GM12865 (cell line): ENCODE measurements around the gene ISCA2.
A peak's percentile ranks its signal among the peaks of the same experiment; 100 is the strongest.
"Not testable (repeated sequence)": the region's sequence is repeated elsewhere in the genome, so short reads cannot be mapped to it uniquely, and the experiment has no call there.

Source experiments
- DNase-seq: peaks from one replicate; pipeline ENCODE4 v3.0.0; 2010; ENCODE audit warnings: low read depth
- H3K4me3 ChIP-seq: 2 replicates; pipeline ENCODE4 v1.5.1; 2011; ENCODE audit warnings: mild to moderate bottlenecking, low read depth, low read length, control low read depth
- TF ChIP-seq, protein P1 (sequence below): IDR thresholded peaks from 2 replicates; pipeline ENCODE4 v1.5.1; 2011; ENCODE audit warnings: low read length, control low read depth, low read depth, inconsistent platforms; ENCODE audit not compliant: insufficient read depth; ENCODE audit errors: missing control alignments

Gene ISCA2, protein sequence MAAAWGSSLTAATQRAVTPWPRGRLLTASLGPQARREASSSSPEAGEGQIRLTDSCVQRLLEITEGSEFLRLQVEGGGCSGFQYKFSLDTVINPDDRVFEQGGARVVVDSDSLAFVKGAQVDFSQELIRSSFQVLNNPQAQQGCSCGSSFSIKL

DNA sequence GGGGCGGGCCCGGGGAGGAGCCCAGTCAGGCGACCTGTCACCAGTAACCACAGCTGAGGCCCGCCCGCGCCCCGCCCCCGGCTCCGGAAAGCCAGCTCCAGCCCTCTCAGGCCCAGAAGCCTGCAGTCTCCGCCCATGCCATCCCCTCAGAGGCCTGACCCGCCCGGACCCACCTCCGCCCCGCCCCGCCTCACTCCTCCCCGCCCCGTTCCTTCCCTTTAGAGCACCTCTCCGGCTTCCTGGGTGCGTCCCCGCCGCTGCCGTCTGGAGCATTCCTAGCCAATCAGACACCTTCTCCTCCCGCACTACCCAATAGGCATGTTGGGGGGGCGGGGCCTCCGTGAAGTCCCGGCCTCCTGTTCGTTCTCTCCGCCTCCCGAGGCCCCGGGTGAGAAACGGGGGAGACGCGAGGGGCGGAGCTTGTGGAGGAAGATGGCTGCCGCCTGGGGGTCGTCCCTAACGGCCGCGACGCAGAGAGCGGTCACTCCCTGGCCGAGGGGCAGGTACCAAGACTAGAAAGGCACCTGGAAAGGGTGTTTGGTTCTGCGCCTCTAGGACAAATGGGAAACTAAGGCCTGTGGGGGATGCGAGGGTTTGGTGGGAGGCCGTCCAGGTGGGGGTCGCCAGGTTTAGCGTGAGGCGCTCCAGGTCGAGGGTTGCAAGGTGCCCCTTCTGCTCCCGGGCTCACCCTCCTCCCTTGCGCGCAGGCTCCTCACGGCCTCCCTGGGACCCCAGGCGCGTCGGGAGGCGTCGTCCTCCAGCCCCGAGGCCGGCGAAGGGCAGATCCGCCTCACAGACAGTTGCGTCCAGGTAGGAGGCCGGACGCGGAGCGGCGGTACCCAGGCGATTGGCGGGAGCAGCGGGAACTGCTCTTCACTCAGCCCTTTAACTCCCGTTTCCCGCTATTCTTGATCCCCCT lies at the start of gene ISCA2:
TSS of gene ISCA2 (plus strand) at position 423 of the 919 bp plus-strand sequence. CDS start at position 433, 10 bp downstream.
- TF ChIP-seq, protein P1, sequence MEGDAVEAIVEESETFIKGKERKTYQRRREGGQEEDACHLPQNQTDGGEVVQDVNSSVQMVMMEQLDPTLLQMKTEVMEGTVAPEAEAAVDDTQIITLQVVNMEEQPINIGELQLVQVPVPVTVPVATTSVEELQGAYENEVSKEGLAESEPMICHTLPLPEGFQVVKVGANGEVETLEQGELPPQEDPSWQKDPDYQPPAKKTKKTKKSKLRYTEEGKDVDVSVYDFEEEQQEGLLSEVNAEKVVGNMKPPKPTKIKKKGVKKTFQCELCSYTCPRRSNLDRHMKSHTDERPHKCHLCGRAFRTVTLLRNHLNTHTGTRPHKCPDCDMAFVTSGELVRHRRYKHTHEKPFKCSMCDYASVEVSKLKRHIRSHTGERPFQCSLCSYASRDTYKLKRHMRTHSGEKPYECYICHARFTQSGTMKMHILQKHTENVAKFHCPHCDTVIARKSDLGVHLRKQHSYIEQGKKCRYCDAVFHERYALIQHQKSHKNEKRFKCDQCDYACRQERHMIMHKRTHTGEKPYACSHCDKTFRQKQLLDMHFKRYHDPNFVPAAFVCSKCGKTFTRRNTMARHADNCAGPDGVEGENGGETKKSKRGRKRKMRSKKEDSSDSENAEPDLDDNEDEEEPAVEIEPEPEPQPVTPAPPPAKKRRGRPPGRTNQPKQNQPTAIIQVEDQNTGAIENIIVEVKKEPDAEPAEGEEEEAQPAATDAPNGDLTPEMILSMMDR = no peak
- peak; percentile 99 for DNase-seq
- H3K4me3 ChIP-seq = peak within 1 kb of the TSS; percentile 78

DNA sequence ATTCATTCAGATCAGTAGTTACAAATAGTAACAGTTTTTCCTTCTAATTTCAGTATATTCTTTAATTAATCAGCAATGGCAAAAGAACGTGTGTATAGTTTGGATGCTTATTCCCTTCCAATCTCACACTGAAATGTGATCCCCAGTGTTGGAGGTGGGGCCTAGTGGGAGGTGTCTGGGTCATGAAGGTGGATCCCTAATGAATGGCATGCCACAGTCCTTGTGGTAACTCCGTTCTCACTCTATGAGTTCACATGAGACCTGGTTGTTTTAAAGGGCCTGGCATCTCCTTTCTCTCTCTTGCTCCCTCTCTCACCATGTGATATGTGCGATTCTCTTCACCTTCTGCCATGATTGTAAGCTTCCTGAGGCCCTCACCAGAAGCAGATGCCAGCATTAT lies 48.7 kb upstream of the ISCA2 start:
- no peak for DNase-seq
- TF ChIP-seq, protein P1 = no peak
- no peak overlapping the region for H3K4me3 ChIP-seq

DNA sequence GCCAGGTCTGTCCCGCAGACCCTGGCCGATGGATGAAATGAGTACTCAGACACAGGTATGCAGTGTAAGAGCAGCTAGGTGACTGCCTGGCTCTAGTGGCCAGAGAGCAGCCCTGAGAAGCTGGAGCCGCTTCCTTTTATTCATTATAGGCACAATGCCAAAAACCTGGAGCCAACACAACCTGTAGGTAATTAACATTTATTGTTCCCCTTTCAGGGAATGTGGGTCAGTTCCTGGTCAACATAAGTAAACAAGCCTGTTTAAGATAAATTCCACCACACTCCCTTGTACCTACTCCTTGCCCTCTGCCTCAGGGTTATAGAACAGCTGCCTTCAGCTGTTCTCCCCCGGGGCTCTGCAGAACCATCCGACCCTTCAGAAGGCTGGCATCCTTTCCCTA lies 39.2 kb upstream of the ISCA2 start:
- H3K4me3 ChIP-seq, DNase-seq: not testable (repeated sequence)

DNA sequence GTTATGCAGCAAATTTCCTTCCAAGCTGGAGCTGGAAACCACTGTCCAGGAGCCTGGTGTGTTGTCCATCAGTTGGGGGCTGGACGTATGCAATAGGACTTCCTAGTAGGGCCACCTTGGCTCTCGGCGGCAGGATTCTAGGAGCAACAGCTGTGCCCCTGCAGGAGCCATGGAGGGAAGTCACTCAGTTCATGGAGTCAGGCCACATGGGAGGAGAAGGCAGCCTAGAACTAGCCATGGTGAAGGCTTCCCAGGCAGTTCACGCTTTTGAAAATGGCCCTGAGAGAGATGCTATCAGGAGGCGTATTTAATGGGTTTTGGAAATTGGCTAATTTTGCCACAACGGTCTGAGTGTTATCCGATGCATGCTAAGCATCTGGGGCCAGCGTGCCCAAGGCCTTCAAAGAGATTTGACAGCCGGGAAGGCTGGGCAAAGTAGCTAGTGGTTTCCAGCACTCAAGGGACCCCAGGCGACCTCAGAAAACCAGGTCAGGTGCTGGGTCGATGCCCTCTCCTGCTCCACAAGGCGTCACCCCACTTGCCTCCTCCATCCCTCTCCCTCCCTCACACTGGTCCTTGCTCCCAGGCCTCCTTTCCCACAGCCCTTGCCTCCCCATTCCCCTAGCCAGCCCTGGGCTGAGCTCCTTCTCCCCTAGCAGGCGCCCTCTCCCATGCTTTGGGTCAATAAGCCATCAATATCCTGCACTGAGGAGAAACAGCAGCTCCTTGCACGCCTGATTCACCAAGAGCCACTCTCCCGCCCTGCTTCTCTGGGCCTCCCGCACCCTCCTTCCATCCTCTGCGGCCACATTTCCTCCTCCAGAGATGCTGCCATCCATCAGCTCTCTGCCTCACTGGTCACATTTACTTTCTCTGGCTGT lies 36.6 kb upstream of the ISCA2 start:
- H3K4me3 ChIP-seq = no peak overlapping the region
- DNase-seq = no peak
- TF ChIP-seq, protein P1 = no peak

DNA sequence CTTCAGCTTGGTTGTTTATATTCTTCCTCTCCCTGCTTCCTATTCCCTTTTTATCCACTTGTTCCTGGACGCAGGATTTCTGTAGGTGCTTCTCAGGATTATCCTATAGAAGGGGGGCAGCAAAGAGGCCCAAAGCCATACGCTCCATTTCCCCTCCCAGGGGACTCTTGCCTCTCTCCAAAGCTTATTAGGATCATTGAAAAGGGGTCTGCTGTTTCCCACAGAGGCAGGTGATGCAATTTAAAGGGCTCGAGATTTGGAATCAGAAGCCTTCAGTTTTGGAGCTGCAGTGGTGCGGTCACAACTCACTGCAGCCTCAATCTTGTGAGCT lies 36.0 kb upstream of the ISCA2 start:
- H3K4me3 ChIP-seq = no peak overlapping the region
- TF ChIP-seq, protein P1 = no peak
- DNase-seq = no peak

DNA sequence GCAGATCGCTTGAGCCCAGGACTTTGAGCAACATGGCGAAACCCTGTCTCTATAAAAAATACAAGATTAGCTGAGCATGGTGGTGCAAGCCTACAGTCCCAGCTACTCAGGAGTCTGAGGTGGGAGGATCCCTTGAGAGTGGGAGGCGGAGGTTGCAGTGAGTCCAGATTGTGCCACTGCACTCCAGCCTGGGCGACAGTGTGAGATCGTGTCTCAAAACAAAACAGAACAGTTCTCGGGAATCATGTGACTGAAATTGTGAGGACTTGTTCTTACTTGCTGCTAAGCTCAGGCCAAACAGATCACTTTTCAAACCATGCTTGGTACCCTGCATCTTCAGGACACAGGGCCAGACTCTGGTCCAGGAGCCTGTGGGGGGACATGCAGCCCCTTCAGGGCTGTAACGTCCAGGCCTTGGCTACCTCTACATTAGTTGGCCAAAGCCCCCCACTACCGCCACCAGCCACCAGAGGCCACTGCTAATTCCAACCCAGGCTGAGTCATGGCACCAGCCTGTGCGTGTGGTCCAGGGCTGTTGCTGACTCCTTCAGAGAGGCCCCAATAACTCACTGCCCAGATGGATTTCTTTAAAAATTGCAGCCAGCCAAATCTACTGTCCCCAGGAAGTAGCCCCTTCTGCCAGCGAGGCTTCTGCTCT lies 34.1 kb upstream of the ISCA2 start:
- DNase-seq = peak; percentile 42
- no peak overlapping the region for H3K4me3 ChIP-seq
- TF ChIP-seq, protein P1 = peak; percentile 74
